ENCODE results near the gene BCAS3.
"Not testable (repeated sequence)": the region's sequence is repeated elsewhere in the genome, so short reads cannot be mapped to it uniquely, and the experiment has no call there.

BCAS3 gene

GRCh38 chr17:60745544-60745943, 67.9 kb downstream of the BCAS3 start:
- DNase-seq (ENCODE audit: low spot score): no peak

GRCh38 chr17:60747069-60747808, 69.6 kb downstream of the BCAS3 start:
- no peak for DNase-seq (ENCODE audit: low spot score)

GRCh38 chr17:60748204-60748603, 70.6 kb downstream of the BCAS3 start:
- DNase-seq (ENCODE audit: low spot score): no peak

GRCh38 chr17:60749050-60749449, 71.4 kb downstream of the BCAS3 start:
- no peak for DNase-seq (ENCODE audit: low spot score)

GRCh38 chr17:60749708-60750107, 72.1 kb downstream of the BCAS3 start:
- DNase-seq (ENCODE audit: low spot score): no peak

GRCh38 chr17:60750640-60751039, 73.0 kb downstream of the BCAS3 start:
- DNase-seq (ENCODE audit: low spot score): no peak

GRCh38 chr17:60751884-60752283, 74.2 kb downstream of the BCAS3 start:
- no peak for DNase-seq (ENCODE audit: low spot score)

GRCh38 chr17:60752873-60753577, 75.4 kb downstream of the BCAS3 start:
- no peak for DNase-seq (ENCODE audit: low spot score)

GRCh38 chr17:60754057-60754604, 76.5 kb downstream of the BCAS3 start:
- DNase-seq (ENCODE audit: low spot score): no peak

GRCh38 chr17:60756798-60757197, 79.1 kb downstream of the BCAS3 start:
- DNase-seq (ENCODE audit: low spot score): not testable (repeated sequence)

GRCh38 chr17:60757437-60757836, 79.8 kb downstream of the BCAS3 start:
- DNase-seq (ENCODE audit: low spot score): no peak

GRCh38 chr17:60759756-60760155, 82.1 kb downstream of the BCAS3 start:
- no peak for DNase-seq (ENCODE audit: low spot score)

GRCh38 chr17:60761301-60761700, 83.7 kb downstream of the BCAS3 start:
- not testable (repeated sequence) for DNase-seq (ENCODE audit: low spot score)

GRCh38 chr17:60766778-60767190, 89.1 kb downstream of the BCAS3 start:
- no peak for DNase-seq (ENCODE audit: low spot score)

- no peak for DNase-seq (ENCODE audit: low spot score)
Measured at GRCh38 chr17:60767744-60768308, 90.2 kb downstream of the BCAS3 start.

- no peak for DNase-seq (ENCODE audit: low spot score)
Measured at GRCh38 chr17:60769327-60769726, 91.7 kb downstream of the BCAS3 start.

- DNase-seq (ENCODE audit: low spot score): no peak
Measured at GRCh38 chr17:60770946-60771422, 93.3 kb downstream of the BCAS3 start.

GRCh38 chr17:60771621-60772020, 94.0 kb downstream of the BCAS3 start:
- not testable (repeated sequence) for DNase-seq (ENCODE audit: low spot score)

- DNase-seq (ENCODE audit: low spot score): no peak
Measured at GRCh38 chr17:60773552-60773951, 95.9 kb downstream of the BCAS3 start.

- no peak for DNase-seq (ENCODE audit: low spot score)
Measured at GRCh38 chr17:60781880-60782412, 104.3 kb downstream of the BCAS3 start.

GRCh38 chr17:60782742-60783141, 105.1 kb downstream of the BCAS3 start:
- DNase-seq (ENCODE audit: low spot score): no peak

GRCh38 chr17:60790205-60790604, 112.6 kb downstream of the BCAS3 start:
- DNase-seq (ENCODE audit: low spot score): no peak
